NCI-H345 treated with DMSO at 0.1 percent for 48 hours (cell line): Measurements from ENCODE around the gene PWP2.
"Not testable (repeated sequence)": the region's sequence is repeated elsewhere in the genome, so short reads cannot be mapped to it uniquely, and the experiment has no call there.

Source experiments
- DNase-seq: peaks from one replicate; lab custom pipeline; 2025; ENCODE audit not compliant: unreplicated experiment; lab: John Stamatoyannopoulos, UW

The PWP2 gene

GRCh38 chr21:44082648-44083440, 24.4 kb upstream of the PWP2 start:
- no peak for DNase-seq

- no peak for DNase-seq
Observed at GRCh38 chr21:44083631-44084291, 23.4 kb upstream of the PWP2 start.

- no peak for DNase-seq
Observed at GRCh38 chr21:44084496-44085241, 22.5 kb upstream of the PWP2 start.

GRCh38 chr21:44085491-44086321, 21.5 kb upstream of the PWP2 start:
- no peak for DNase-seq

- DNase-seq = no peak
Observed at GRCh38 chr21:44086636-44087425, 20.4 kb upstream of the PWP2 start.

GRCh38 chr21:44087426-44088400, 19.5 kb upstream of the PWP2 start:
- no peak for DNase-seq

- no peak for DNase-seq
Observed at GRCh38 chr21:44088401-44088780, 18.8 kb upstream of the PWP2 start.

- DNase-seq = no peak
Observed at GRCh38 chr21:44089001-44089911, 17.9 kb upstream of the PWP2 start.

GRCh38 chr21:44090325-44090724, 16.9 kb upstream of the PWP2 start:
- no peak for DNase-seq

GRCh38 chr21:44092211-44092610, 15.0 kb upstream of the PWP2 start:
- no peak for DNase-seq

GRCh38 chr21:44093761-44094160, 13.4 kb upstream of the PWP2 start:
- no peak for DNase-seq

- no peak for DNase-seq
Observed at GRCh38 chr21:44094832-44095231, 12.4 kb upstream of the PWP2 start.

- not testable (repeated sequence) for DNase-seq
Observed at GRCh38 chr21:44098507-44098906, 8.7 kb upstream of the PWP2 start.

- DNase-seq = not testable (repeated sequence)
Observed at GRCh38 chr21:44098964-44099363, 8.2 kb upstream of the PWP2 start.

GRCh38 chr21:44107589-44107988, 390 bp downstream of the PWP2 start:
- not testable (repeated sequence) for DNase-seq

- DNase-seq = not testable (repeated sequence)
Observed at GRCh38 chr21:44113702-44114371, 6.6 kb downstream of the PWP2 start.

- not testable (repeated sequence) for DNase-seq
Observed at GRCh38 chr21:44122131-44122530, 14.9 kb downstream of the PWP2 start.
